Uterine smooth muscle cell (primary cell): Measurements from ENCODE around the gene RADX. TPM values are rescaled to one million over a fixed set of nuclear protein-coding genes. Genes with fewer than 3 reads are reported as not detected.

ENCODE experiments used
- total RNA-seq: library from RNA; depleted of rRNA; stranded (reverse); fragments of >200 nt; gene quantifications from 2 replicates; pipeline ENCODE4 v1.2.3, GENCODE V29; 2014

RADX gene, protein sequence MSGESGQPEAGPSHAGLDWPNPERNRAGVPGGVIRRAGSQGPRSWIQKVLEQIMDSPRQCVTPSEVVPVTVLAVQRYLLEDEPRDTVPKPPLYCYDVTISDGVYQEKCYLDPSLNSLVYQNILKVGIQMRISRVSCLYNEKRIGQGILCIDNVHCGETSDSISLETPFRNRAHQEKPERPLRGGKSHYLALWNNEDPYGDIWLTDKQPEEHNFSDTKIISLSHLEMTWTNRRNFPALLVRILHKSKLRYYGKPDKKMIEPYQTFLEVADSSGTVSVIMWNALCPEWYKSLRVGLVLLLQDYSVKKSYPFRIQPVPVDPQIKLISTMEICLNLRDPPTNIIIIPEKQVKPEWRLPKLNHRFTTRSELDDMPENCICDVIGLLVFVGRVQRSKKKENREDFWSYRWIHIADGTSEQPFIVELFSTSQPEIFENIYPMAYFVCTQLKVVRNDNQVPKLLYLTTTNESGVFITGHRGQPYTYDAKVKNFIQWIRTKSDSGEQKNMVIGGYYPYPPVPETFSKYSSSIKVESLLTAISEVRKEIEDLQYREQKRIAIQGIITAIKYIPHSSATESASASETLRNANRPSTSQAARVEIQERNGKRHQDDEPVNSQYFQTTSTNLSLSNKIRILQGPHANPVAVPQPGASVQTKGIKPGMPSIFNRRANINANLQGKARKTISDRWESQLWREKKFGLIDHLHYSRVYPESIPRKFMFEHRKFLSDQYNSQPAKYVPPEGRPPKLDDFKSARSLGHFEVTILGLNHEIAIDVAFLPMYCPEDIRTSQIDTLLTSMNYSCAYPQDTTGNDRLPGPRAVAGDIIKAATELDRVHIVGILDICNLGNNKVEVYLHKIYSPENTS
- total RNA-seq: 5.4 and 12.0 TPM in 2 replicates

GRCh38 chrX:106611679-106612392 is at the start of gene RADX:
Gene RADX, plus strand, starts transcription at chrX:106611978. Its CDS starts 103 bp downstream, at chrX:106612081.

GRCh38 chrX:106726485-106727437 is 115.0 kb downstream of the RADX start, which contains the start of gene RNF128:
Gene RNF128, plus strand, starts transcription at chrX:106726701. Its CDS starts 213 bp downstream, at chrX:106726914.

Other genes starting within 250 kb of the RADX start
- gene RNF128, start 114.7 kb downstream of the RADX start, total RNA-seq: 1.5 and 2.0 TPM in 2 replicates
- gene TBC1D8B, start 190.7 kb downstream of the RADX start, total RNA-seq: 14.6 and 19.1 TPM in 2 replicates